H9 (cell line): ENCODE data around the gene SH3RF3. TPM values are rescaled to one million over a fixed set of nuclear protein-coding genes. Genes with fewer than 3 reads are reported as not detected.

ENCODE experiments used
- DNase-seq: peaks from one replicate; pipeline ENCODE4 v3.0.0-alpha.2; 2017
- H2AFZ ChIP-seq: one replicate; pipeline ENCODE4 v1.6.1; 2013; ENCODE audit warnings: mild to moderate bottlenecking, low read length, control low read depth, moderate library complexity
- H2AK5ac ChIP-seq: 2 replicates; pipeline ENCODE4 v1.6.1; 2013; ENCODE audit warnings: low read length, control low read depth, mixed read lengths; ENCODE audit not compliant: insufficient read length
- H2BK120ac ChIP-seq: one replicate; pipeline ENCODE4 v1.6.1; 2013; ENCODE audit warnings: low read depth, mild to moderate bottlenecking, low read length, control low read depth, inconsistent platforms; ENCODE audit not compliant: poor library complexity, severe bottlenecking
- H2BK12ac ChIP-seq: 2 replicates; pipeline ENCODE4 v1.6.1; 2013; ENCODE audit warnings: low read length, control low read depth, mixed read lengths, low read depth; ENCODE audit not compliant: insufficient read length
- H2BK15ac ChIP-seq: 2 replicates; pipeline ENCODE4 v1.6.1; 2013; ENCODE audit warnings: low read depth, low read length, control low read depth
- H2BK20ac ChIP-seq: one replicate; pipeline ENCODE4 v1.6.1; 2013; ENCODE audit warnings: low read depth, mild to moderate bottlenecking, low read length, control low read depth, inconsistent platforms; ENCODE audit not compliant: poor library complexity, severe bottlenecking
- H2BK5ac ChIP-seq: 2 replicates; pipeline ENCODE4 v1.6.1; 2013; ENCODE audit warnings: low read length, control low read depth, mixed read lengths; ENCODE audit not compliant: insufficient read length
- H3K14ac ChIP-seq: 2 replicates; pipeline ENCODE4 v1.6.1; 2013; ENCODE audit warnings: low read length, control low read depth; ENCODE audit not compliant: insufficient read depth
- H3K18ac ChIP-seq: 2 replicates; pipeline ENCODE4 v1.6.1; 2013; ENCODE audit warnings: low read depth, mild to moderate bottlenecking, mixed read lengths, low read length, control low read depth; ENCODE audit not compliant: insufficient read length
- H3K23ac ChIP-seq: 2 replicates; pipeline ENCODE4 v1.6.1; 2013; ENCODE audit warnings: low read length, control low read depth, mixed read lengths, low read depth; ENCODE audit not compliant: insufficient read length
- H3K23me2 ChIP-seq: 2 replicates; pipeline ENCODE4 v1.6.1; 2013; ENCODE audit warnings: low read depth, mild to moderate bottlenecking, mixed read lengths, low read length, control low read depth; ENCODE audit not compliant: insufficient read length, poor library complexity, severe bottlenecking
- H3K27ac ChIP-seq: 2 replicates; pipeline ENCODE4 v1.5.1; 2013; ENCODE audit warnings: low read length, control low read depth, mixed read lengths, low read depth; ENCODE audit not compliant: insufficient read length
- H3K27me3 ChIP-seq: 2 replicates; pipeline ENCODE4 v1.6.1; 2013; ENCODE audit warnings: low read length, control low read depth, inconsistent platforms; ENCODE audit not compliant: insufficient read depth
- H3K4ac ChIP-seq: 2 replicates; pipeline ENCODE4 v1.6.1; 2013; ENCODE audit warnings: low read depth, mild to moderate bottlenecking, control low read depth, inconsistent platforms, low read length, moderate library complexity
- H3K4me1 ChIP-seq: 2 replicates; pipeline ENCODE4 v1.6.1; 2013; ENCODE audit warnings: low read length, control low read depth, inconsistent platforms; ENCODE audit not compliant: insufficient read depth
- H3K4me2 ChIP-seq: 2 replicates; pipeline ENCODE4 v1.6.1; 2013; ENCODE audit warnings: low read length, control low read depth, mixed read lengths; ENCODE audit not compliant: insufficient read length, insufficient read depth
- H3K56ac ChIP-seq: 2 replicates; pipeline ENCODE4 v1.6.1; 2013; ENCODE audit warnings: low read depth, mild to moderate bottlenecking, mixed read lengths, low read length, control low read depth; ENCODE audit not compliant: insufficient read length
- H3K79me1 ChIP-seq: 2 replicates; pipeline ENCODE4 v1.6.1; 2013; ENCODE audit warnings: low read depth, mild to moderate bottlenecking, moderate library complexity, low read length, control low read depth, inconsistent platforms; ENCODE audit not compliant: insufficient read depth, poor library complexity, severe bottlenecking
- H3K79me2 ChIP-seq: 2 replicates; pipeline ENCODE4 v1.6.1; 2013; ENCODE audit warnings: low read length, control low read depth, inconsistent platforms; ENCODE audit not compliant: insufficient read depth
- H3K9ac ChIP-seq: 2 replicates; pipeline ENCODE4 v1.6.1; 2013; ENCODE audit warnings: low read length, control low read depth, mixed read lengths; ENCODE audit not compliant: insufficient read length; ENCODE audit errors: extremely low read depth
- H3K9me3 ChIP-seq: one replicate; pipeline ENCODE4 v1.6.1; 2013; ENCODE audit warnings: low read depth, low read length, inconsistent platforms; ENCODE audit not compliant: control insufficient read depth
- H3T11ph ChIP-seq: one replicate; pipeline ENCODE4 v1.6.1; 2013; ENCODE audit warnings: mild to moderate bottlenecking, low read length, control low read depth, inconsistent platforms
- H4K20me1 ChIP-seq: one replicate; pipeline ENCODE4 v1.6.1; 2013; ENCODE audit not compliant: control insufficient read depth, insufficient read length, insufficient read depth
- H4K5ac ChIP-seq: 2 replicates; pipeline ENCODE4 v1.6.1; 2013; ENCODE audit warnings: low read depth, mild to moderate bottlenecking, mixed read lengths, low read length, control low read depth; ENCODE audit not compliant: insufficient read length
- H4K8ac ChIP-seq: replicated peaks from 2 replicates; pipeline ENCODE4 v1.6.1; 2013; ENCODE audit warnings: low read length, control low read depth, mixed read lengths, low read depth; ENCODE audit not compliant: insufficient read length
- H4K91ac ChIP-seq: 2 replicates; pipeline ENCODE4 v1.6.1; 2013; ENCODE audit warnings: low read depth, mild to moderate bottlenecking, moderate library complexity, mixed read lengths, low read length, control low read depth; ENCODE audit not compliant: insufficient read length
- H3K27ac Mint-ChIP-seq, 3 experiments: 2 replicates in 2 of 3; 3 replicates in 1 of 3; pipeline ENCODE4 v1.8.0; 2020 to 2021; ENCODE audit warnings: mixed read lengths in 3 of 3, mild to moderate bottlenecking in 1 of 3, moderate library complexity in 1 of 3
- H3K27me3 Mint-ChIP-seq: 2 replicates; pipeline ENCODE4 v1.8.0; 2021; ENCODE audit warnings: low read depth, mild to moderate bottlenecking, moderate library complexity, mixed read lengths
- H3K36me3 Mint-ChIP-seq, 3 experiments: 2 replicates in 2 of 3; 3 replicates in 1 of 3; pipeline ENCODE4 v1.8.0; 2020 to 2021; ENCODE audit warnings: low read depth in 3 of 3, mixed read lengths in 3 of 3; ENCODE audit not compliant: insufficient read depth in 1 of 3
- H3K4me1 Mint-ChIP-seq, 2 experiments: 2 replicates each; pipeline ENCODE4 v1.8.0; 2020; ENCODE audit warnings: mixed read lengths in 2 of 2
- H3K4me3 Mint-ChIP-seq, 2 experiments: 2 replicates in 1 of 2; 3 replicates in 1 of 2; pipeline ENCODE4 v1.8.0; 2020 to 2021; ENCODE audit warnings: mild to moderate bottlenecking in 2 of 2, mixed read lengths in 2 of 2, moderate library complexity in 1 of 2
- H3K9me3 Mint-ChIP-seq, 2 experiments: 2 replicates in 1 of 2; 3 replicates in 1 of 2; pipeline ENCODE4 v1.8.0; 2020; ENCODE audit warnings: mild to moderate bottlenecking in 2 of 2, mixed read lengths in 2 of 2, moderate library complexity in 1 of 2
- WGBS: extraction: QIAGEN DNeasy Blood & Tissue Kit; methylation state at CpG from one replicate; pipeline ENCODE4 v1.1.7; 2013; ENCODE audit warnings: missing lambda C conversion rate, low lambda C conversion rate, mixed read lengths; ENCODE audit not compliant: insufficient read length; ENCODE audit errors: extremely low coverage; 5-methylcytosine and 5-hydroxymethylcytosine counted together
- total RNA-seq: library from RNA; stranded (reverse); gene quantifications from 2 replicates; pipeline ENCODE4 v1.2.1, GENCODE V29; 2021
- TF ChIP-seq, protein P1 (sequence below): fragments of 200-600 bp; sonication (generic); conservative IDR thresholded peaks from 3 replicates; pipeline ENCODE4 v1.8.0; 2021; ENCODE audit warnings: antibody characterized with exemption, mild to moderate bottlenecking

SH3RF3 gene
- total RNA-seq, 1 experiment from 2014 or later = 0.46 TPM

DNA sequence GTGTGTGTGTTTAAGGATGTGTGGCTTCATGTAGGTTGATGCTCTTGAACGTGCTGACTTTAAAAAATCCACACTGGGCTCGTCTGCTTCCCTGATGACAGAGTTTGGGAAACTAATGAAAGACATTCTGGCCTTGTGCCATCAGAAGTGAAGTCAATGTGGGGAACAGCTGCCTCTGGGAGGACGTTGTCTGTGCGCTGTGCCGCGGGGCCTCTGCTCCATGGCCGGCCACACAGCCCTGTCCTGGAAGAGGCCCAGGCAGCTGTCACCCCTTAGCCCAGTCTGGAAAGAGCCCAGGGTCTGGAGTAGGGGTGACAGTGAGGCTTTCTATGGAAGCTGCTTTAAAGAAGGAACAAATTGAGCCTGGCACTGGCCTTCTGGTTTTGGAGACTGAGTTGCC is 155.8 kb downstream of the SH3RF3 start:
- Histone ChIP-seq H4K5ac (no peak overlapping the region), H3K56ac (no peak overlapping the region), H3K23me2 (no peaks in the 10 kb centered on the region), H3K27ac (no peak overlapping the region), H3K4me1 (no peaks in the 10 kb centered on the region; the same call in 1 of the 2 replicates), H2AFZ (no peak overlapping the region), H3K4ac (no peak overlapping the region), H2AK5ac (no peak overlapping the region), H3K79me2 (no peaks in the 10 kb centered on the region), H2BK15ac (no peak overlapping the region), H3K4me2 (no peak overlapping the region), H3K18ac (no peak overlapping the region), H2BK5ac (no peak overlapping the region), H3K23ac (no peak overlapping the region), H3K79me1 (no peaks in the 10 kb centered on the region), H3K9ac (no peak overlapping the region), H4K20me1 (no peaks in the 10 kb centered on the region), H2BK12ac (no peak overlapping the region), H2BK120ac (no peak overlapping the region), H4K8ac (no peak overlapping the region), H2BK20ac (no peak overlapping the region), H3K14ac (no peak overlapping the region; the same call in 1 of the 2 replicates), H3K27me3 (no peaks in the 10 kb centered on the region), H4K91ac (no peak overlapping the region), H3T11ph (no peak overlapping the region), H3K9me3 (no peaks in the 10 kb centered on the region)
- no CpG with 5 or more reads among the region's 7 CpGs for WGBS
- Mint-ChIP-seq H3K27ac (no peak overlapping the region), H3K27me3 (no peaks in the 10 kb centered on the region; the same call in 1 of the 2 replicates), H3K4me3 (no peak overlapping the region), H3K9me3 (peaks cover 3 to 4% of the 10 kb centered on the region in 2 experiments; a peak in 2 of 5 replicates), H3K36me3 (peaks cover 0 to 8% (median 0%) of the 10 kb centered on the region in 3 experiments; a peak in 2 of 7 replicates), H3K4me1 (peaks cover 26% of the 10 kb centered on the region in 2 experiments)
- TF ChIP-seq, protein P1, sequence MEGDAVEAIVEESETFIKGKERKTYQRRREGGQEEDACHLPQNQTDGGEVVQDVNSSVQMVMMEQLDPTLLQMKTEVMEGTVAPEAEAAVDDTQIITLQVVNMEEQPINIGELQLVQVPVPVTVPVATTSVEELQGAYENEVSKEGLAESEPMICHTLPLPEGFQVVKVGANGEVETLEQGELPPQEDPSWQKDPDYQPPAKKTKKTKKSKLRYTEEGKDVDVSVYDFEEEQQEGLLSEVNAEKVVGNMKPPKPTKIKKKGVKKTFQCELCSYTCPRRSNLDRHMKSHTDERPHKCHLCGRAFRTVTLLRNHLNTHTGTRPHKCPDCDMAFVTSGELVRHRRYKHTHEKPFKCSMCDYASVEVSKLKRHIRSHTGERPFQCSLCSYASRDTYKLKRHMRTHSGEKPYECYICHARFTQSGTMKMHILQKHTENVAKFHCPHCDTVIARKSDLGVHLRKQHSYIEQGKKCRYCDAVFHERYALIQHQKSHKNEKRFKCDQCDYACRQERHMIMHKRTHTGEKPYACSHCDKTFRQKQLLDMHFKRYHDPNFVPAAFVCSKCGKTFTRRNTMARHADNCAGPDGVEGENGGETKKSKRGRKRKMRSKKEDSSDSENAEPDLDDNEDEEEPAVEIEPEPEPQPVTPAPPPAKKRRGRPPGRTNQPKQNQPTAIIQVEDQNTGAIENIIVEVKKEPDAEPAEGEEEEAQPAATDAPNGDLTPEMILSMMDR = no peak
- DNase-seq = no peak
